Caki2 (cell line): ENCODE data around the gene KRTAP5-2. TPM values are rescaled to one million over a fixed set of nuclear protein-coding genes. Genes with fewer than 3 reads are reported as not detected.
"Not testable (repeated sequence)": the region's sequence is repeated elsewhere in the genome, so short reads cannot be mapped to it uniquely, and the experiment has no call there.

ENCODE experiments used
- DNase-seq: peaks from one replicate; pipeline ENCODE4 v3.0.0-alpha.2; 2015; ENCODE audit warnings: low read depth
- in situ Hi-C: cut with HindIII; loops from 2 replicates; pipeline ENCODE4 v1.10.0; 2016; ENCODE audit warnings: low sequenced_read_pairs, low pct_unique_long_range_greater_than_20kb, mixed read lengths
- total RNA-seq: library from RNA; depleted of rRNA; stranded (reverse); fragments of >200 nt; shearing (Covaris generic); gene quantifications from 2 replicates; pipeline ENCODE4 v1.2.3, GENCODE V29; 2014; ENCODE audit warnings: low replicate concordance; rRNA removed

KRTAP5-2 gene, protein sequence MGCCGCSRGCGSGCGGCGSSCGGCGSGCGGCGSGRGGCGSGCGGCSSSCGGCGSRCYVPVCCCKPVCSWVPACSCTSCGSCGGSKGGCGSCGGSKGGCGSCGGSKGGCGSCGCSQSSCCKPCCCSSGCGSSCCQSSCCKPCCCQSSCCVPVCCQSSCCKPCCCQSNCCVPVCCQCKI
- total RNA-seq = not detected in 2 replicates

DNA sequence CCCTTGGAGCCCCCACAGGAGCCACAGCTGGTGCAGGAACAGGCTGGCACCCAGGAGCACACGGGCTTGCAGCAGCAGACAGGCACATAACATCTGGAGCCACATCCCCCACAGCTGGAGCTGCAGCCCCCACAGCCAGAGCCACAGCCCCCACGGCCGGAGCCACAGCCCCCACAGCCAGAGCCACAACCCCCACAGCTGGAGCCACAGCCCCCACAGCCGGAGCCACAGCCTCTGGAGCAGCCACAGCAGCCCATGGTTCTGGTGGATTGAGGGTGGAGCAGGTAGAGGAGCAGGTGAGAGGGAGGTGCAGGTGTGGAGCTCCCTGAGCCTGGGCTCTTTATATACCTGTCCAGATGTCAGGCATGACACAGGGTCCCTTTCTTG, at the start of gene KRTAP5-2:
Gene KRTAP5-2, minus strand, starts transcription at position 301 of the 387 bp plus-strand sequence. Its CDS starts 44 bp downstream, at position 257.
- in situ Hi-C loops = no loop called here
- DNase-seq = no peak

DNA sequence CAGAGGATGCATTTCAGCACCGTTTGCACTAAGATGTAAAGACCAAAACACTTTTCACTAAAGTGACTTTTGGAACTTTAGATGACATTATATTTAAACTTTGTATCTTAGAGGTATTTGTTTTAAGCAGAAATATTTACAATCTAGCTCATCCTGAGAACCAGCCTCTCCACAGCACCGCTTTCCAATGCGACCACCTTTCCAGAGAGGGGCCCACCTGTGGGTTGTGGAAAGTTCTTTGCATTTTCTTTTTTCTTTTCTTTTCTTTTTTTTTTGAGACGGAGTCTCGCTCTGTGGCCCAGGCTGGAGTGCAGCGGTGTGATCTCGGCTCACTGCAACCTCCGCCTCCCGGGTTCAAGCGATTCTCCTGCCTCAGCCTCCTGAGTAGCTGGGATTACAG, 48.4 kb upstream of the KRTAP5-2 start:
- in situ Hi-C loops, DNase-seq: not testable (repeated sequence)

DNA sequence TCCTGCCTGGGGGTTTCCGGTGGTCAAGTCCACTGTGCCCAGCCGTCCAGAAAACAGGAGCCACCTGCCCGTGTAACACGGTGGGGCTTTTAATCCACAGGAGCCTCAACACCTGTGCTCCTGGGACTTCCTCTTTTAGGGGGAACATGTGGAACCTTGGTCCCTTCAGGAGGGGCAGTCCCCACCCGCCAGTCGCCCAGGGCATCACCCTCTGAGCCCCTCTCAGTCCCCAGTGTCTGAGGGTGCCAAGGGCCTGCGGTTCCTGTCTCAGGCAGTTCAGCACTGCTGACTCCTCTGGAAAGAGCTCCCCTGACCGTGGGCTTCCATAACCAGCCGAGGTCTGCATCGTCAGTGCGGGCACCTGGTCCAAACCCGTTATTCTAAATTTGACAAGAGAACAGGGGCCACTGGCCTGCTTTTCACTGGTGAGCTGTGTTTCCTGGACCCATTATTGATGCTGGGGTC, 47.3 kb upstream of the KRTAP5-2 start:
- in situ Hi-C loops = no loop called here
- DNase-seq = no peak

DNA sequence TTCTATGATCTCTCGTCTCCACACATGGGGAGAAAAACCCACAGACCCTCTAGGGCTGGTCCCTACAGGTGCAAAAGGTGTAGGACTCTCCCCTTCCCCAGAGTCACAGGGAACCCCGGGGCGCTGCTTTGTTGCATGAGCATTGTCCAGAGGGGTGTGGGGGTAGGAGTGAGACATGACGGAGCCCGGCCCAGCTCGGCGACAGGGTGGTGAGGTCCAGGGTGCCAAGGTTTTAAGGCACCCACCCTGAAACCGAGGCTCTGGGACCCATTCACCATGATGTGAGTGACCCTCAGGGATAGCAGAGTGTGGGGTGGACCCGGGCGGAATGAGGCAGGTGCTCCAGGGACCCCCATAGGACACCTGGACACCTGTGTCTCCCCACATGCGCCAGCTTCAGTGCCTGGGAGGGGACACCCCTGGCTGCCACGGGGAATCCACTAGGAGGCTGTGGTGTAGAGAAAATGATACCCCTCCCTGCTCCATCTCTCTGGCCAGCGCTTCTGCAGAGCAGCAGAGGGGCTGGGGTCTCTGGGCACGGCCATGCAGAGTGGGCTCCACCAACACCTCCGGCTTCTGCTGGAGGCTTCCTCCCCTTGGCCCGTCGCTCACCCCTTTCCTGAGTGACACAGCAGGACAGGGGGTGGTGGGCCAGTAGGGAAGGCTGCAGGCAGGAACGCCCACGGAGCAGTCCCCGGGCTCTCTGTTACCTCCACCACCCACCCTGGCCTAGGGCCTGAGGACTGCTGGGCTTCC, 46.7 kb upstream of the KRTAP5-2 start:
- in situ Hi-C loops = no loop called here
- no peak for DNase-seq

DNA sequence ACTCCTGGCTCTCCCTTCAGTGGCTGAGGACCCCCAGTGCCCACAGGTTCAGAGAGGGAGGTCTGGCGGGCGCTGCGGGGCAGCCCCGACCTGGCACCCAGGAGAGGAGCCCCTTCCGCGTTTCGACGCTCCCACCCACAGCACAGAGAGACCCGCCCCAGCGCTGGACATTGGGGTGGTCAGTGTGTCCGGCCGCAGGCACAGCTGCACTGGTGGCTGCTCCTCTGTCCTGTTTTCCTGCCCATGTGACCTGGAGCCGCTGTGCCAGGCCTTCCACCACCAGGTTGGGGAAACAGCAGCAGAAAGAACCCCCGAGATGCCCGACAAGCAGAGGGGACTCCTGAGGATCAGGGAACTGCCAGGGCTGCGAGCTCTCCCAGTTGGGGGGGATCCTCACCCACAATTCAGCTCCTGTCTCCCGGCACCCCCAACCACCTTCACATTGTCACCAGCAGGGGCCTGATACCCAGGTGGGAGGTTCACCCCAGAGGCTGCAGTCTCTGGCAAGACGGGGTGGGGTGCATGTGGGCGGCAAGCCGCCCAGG, 45.1 kb upstream of the KRTAP5-2 start:
- in situ Hi-C loops = no loop called here
- DNase-seq = no peak

DNA sequence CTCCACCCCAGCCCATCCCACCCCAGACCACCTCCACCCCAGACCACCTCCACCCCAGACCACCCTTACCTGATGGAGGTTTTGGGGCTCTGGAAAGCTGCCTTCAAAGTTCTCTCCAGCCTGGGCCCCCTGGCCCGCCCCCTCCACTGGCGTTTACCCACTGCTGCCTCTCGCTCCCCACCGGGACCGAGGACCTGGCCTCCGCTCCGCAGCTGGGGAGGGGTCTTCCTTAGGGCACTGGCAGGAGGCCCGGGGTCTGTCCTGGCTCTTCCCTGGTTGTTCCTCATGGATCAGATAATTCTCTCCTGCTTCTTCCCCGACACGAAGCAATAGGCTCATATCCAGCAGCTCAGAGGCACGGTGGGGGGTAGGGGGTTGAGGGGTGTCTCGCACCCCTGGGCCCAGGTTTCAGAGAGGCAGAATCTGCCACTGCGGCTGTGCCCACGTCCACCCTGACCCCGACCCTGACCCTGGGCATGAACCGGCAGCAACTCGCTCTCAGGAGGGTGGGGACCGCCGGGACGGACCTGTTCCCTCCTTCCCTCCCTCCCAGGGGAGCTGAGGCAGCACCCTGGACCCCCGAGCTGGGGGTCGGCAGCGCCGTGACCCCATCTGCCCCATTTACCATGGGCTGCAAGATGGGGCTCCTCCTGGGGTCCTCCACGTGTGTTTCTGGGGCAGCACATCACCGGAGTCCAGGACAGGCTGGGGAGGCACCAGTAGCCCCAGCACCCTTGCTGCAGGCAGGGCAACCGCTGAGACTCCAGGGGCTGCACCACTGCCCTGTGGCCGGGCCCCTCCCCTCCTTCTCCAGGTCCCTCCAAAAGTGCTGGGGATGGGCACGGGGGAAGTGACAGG, 44.4 kb upstream of the KRTAP5-2 start:
- DNase-seq = no peak
- in situ Hi-C loops = no loop called here

DNA sequence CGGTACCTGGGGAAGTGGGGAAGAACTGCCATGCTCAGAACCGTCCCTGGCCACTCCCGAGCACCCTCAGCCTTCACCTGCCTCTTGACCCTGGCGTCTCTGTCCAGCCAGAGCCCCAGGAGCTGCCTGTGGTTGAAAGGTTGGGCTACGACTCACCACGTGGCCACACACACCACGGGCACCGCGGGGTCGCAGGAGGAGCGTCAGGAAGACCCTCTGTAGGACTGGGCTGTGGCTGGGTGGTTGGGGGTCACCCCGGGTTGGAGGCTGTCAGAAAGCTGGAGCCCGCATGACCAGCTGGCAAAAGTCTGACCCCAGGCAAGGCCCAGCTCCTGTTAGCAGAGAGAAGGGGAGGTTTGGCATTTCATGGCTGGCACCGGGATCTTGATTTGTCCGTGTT, 43.0 kb upstream of the KRTAP5-2 start:
- in situ Hi-C loops = no loop called here
- no peak for DNase-seq

DNA sequence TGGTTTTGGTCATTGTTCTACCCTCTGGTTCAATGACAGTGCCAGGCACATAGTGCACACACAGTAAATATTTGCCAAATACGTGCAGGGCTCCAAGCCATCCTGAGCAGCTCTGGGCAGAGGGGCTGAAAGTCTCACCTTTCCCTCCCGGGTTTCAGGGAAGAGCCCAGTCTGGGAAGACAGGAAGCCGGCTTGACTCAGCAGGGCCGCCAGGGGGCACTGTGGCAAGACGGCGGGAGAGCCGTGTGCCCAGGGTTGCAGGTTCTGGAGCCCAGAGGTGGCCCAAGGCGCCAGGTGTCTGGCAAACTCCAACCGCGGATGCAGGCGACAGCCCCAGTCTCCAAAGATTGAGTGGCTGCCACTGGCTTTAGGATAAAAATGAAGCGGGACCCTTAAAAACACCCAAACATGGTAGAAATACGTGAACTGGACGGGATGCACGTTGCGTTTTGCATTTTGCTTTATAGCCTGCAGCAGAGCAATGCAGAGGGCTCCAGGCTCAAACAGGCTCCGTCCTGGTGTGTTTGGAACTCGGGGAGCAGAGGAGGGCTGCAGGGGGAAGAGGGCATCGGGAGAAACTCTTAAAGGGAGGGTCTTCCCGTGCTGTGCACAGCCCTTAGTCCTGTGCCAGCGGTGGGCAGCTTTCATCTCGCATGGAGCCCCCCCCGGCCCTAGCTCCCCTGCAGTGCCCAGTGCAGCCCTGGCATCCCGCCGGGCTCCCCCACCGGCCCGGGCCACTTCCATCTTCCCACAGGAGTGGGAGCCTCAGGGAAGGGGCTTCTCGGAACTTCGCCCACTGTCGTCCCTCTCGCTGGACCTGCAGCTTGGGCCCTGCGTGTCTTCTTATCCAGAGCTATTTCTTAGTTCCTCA, 42.2 kb upstream of the KRTAP5-2 start:
- no peak for DNase-seq
- in situ Hi-C loops = no loop called here

DNA sequence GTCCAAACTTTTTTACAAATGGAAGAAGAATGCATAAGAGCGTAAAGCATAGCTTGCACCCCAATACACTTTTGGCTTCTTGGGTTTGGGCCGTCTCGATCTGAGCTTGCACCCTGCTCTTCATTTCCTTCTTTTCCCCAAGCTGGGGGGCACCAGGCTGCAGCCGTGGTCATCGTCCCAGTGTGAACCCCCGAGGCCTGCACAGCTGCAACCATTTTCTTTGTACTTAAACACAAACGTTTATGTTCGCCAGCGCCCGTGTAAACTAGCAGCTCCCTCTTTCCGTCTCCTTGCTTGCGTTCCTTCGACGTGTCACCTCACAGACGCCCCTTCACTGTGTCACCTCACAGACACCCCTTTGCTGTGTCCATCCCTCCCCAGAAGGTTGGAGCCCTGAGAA, 41.6 kb upstream of the KRTAP5-2 start:
- no peak for DNase-seq
- in situ Hi-C loops = loop anchor here (10.0 kb wide), 1 partner anchor 105 kb away; no protein-coding TSS in a partner anchor

DNA sequence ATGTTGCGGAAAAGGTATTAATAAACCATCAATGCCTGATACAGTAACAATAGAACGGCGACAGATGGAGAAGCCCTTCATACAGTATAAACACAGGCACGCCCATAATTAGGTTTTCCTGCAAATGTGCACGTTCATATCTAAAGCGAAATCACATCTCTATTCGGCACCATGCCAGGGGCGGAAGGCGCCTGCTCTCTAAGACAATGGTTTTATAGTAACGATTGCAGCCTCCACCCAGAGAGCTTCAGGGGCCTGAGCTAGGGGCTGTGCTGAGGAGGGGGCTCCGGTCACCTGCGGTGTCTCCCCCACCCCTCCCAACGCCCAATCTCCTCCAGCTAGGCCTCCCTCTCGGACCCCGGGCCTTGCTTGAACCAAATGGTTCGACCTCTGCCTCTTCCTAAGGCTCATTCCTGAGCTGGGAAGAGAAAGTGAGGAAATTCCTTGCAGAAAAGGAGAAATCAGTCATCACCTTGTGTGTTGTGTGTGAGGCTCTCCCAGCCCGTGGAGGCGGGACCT, 41.1 kb upstream of the KRTAP5-2 start:
- DNase-seq = no peak
- in situ Hi-C loops = loop anchor here (10.0 kb wide), 1 partner anchor 104 kb away; no protein-coding TSS in a partner anchor

DNA sequence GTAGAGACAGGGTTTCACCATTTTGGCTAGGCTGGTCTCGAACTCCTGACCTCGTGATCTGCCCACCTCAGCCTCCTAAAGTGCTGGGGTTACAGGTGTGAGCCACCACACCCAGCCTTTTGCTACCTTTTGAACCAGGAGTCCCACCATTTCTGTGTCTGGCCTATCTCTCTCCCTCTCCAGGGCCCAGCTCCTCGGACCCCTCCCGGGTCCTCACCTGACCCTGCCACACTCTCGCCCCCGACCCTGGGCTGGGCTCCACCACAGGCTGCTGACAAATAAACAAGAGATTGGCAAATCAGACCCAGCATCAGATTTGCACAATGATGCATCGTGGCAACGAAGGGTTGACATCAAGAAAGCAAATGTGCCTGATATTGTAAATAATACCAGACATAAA, 40.2 kb upstream of the KRTAP5-2 start:
- in situ Hi-C loops = loop anchor here (10.0 kb wide), 1 partner anchor 104 kb away; no protein-coding TSS in a partner anchor
- no peak for DNase-seq

DNA sequence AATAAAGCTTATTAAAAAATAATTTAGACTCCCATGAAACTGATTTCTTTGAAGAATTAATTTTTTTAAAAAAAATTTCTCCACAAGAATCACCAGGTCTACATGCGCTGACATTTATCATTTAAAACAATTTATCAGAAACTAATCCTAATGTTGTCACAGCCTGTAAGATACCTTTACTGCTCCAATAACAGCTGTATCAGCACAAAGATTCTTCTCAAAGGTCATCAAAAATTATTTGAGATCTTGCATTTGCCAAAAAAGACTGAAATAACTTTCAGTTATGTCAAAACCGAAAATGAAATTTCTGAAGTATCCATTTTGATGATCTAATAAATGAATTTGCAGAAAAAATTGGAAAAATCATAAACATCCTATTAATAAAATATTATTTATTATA, 39.5 kb upstream of the KRTAP5-2 start:
- in situ Hi-C loops = loop anchor here (10.0 kb wide), 1 partner anchor 103 kb away; no protein-coding TSS in a partner anchor
- DNase-seq = no peak

DNA sequence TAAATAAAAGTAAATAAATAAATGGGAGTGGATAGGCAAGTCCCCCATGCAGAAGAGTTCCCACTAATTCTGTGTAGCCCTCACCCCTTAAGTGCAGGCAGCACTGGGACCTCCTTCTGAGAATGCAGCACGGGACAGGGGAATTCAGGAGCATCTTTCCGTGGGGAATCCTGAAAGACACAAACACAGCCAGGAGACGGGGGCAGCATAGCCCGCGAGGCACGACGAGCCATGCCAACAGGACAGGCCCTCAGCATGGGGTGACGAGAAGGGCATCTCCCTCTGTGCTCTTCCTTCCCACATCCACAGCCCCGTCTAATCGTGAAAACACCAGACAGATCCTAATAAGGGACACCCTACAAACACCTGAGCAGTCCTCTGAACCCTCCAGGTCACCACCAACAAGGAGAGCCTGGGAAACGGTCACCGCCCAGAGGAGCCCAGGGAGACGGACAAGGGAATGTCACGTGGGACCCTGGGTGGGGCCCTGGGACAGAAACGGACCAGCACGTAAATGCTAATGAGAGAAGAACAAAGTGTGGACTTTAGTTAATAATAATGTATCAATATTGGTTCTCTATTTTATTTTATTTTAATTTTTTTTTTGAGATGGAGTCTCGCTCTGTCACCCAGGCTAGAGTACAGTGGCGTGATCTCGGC, 38.3 kb upstream of the KRTAP5-2 start:
- in situ Hi-C loops = loop anchor here (10.0 kb wide), 1 partner anchor 102 kb away; no protein-coding TSS in a partner anchor
- DNase-seq = no peak

DNA sequence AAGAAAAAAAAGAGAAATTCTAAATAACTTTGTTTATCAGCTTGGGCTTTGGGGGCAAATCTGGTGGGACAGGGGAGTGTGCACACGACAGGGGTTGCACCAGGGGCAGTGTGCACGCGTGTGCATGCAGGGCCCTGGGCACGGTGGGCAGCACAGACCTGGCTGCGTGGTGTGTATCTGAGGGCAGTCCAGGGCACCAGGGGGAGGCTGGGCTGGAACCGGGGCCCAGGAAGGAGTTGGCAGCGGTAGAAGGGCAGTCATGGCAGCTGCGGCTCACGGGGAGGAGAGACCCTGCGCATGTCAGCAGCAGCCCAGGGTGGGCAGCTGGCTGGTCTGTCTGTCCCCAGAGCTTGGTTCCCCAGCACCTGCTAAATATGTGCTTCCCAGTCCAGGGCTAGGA, 35.8 kb upstream of the KRTAP5-2 start:
- in situ Hi-C loops = loop anchor here (10.0 kb wide), 1 partner anchor 99 kb away; no protein-coding TSS in a partner anchor
- DNase-seq = no peak

DNA sequence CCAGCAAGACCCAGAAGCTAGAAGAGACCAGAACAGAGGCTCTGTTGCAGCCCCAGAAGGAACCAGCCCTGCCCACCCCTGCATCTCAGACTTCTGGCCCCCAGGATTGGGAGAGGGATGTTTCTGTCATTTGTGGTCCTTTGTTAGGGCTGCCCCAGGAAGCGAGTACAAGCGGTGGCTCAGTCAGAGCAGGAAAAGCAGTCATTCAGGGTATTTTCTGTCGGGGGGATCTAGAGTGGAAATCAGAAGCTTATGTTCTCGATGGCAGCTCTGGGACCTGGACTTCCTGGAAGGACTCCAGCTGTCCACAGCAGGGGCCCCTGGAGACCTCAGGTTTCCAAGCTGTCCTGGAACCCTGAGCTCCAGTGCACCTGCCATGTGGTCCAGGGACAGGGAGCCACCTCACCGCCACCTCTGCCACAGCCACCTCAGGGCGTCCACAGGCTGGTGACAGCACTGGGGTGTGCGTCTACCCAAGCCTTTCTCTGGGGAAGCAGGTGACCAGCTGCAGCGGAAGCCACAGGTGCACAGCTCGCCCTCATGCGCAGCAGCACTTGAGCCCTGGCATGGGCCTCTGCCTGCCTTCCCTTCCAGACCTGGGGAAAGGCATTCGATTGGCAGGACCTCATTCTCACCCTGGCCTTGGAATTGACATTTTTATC, 34.1 kb upstream of the KRTAP5-2 start:
- in situ Hi-C loops = loop anchor here (10.0 kb wide), 1 partner anchor 97 kb away; no protein-coding TSS in a partner anchor
- no peak for DNase-seq

DNA sequence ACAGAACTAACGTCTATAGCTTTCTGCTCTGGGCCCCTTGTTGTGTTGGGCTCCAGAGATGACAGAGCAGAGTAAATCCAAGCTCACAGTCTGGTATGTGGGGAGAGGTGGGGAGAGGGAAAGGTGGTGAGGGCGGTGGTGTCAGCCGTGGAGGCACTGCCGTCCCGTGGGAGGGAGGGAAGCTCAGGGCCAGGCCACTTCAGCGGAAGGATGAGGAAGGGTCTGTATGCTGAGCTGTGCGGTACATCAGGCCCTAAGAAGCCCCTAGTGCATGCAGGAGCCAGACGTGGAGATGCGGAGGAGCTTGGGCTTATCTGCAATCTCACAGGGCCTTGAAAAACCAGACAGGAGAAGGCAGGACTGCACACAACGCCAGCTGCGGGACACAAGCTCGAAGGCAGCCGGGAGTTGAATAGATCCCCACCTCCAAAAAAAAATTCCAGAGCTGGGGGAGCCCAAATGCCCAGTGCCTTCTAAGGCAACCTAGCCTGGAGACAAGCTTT, 33.0 kb upstream of the KRTAP5-2 start:
- in situ Hi-C loops = loop anchor here (10.0 kb wide), 1 partner anchor 96 kb away; no protein-coding TSS in a partner anchor
- DNase-seq = no peak
